ENCODE data around the gene APBA2.

GRCh38 chr15:28885630-28886430 is at the start of gene APBA2:
- TF ChIP-seq, protein P1, sequence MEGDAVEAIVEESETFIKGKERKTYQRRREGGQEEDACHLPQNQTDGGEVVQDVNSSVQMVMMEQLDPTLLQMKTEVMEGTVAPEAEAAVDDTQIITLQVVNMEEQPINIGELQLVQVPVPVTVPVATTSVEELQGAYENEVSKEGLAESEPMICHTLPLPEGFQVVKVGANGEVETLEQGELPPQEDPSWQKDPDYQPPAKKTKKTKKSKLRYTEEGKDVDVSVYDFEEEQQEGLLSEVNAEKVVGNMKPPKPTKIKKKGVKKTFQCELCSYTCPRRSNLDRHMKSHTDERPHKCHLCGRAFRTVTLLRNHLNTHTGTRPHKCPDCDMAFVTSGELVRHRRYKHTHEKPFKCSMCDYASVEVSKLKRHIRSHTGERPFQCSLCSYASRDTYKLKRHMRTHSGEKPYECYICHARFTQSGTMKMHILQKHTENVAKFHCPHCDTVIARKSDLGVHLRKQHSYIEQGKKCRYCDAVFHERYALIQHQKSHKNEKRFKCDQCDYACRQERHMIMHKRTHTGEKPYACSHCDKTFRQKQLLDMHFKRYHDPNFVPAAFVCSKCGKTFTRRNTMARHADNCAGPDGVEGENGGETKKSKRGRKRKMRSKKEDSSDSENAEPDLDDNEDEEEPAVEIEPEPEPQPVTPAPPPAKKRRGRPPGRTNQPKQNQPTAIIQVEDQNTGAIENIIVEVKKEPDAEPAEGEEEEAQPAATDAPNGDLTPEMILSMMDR (IDR thresholded peaks at IDR 0.05; ENCODE audit: low read length): no peak
- no peak for TF ChIP-seq EZH2 (optimal IDR thresholded peaks at IDR 0.05; ENCODE audit: low read depth, low read length)

All from MM.1S (cell line).